ENCODE data around the gene NCK1.

The NCK1 gene

GRCh38 chr3:136910697-136911096, 48.7 kb downstream of the NCK1 start:
- no peak for DNase-seq

- DNase-seq, result no peak
Observed at GRCh38 chr3:136913168-136913567, 51.2 kb downstream of the NCK1 start.

GRCh38 chr3:136914739-136915138, 52.7 kb downstream of the NCK1 start:
- DNase-seq, result no peak

GRCh38 chr3:136916223-136916622, 54.2 kb downstream of the NCK1 start:
- DNase-seq, result no peak

- no peak for DNase-seq
Observed at GRCh38 chr3:136919799-136920580, 58.0 kb downstream of the NCK1 start.

- no peak for DNase-seq
Observed at GRCh38 chr3:136920904-136921611, 59.0 kb downstream of the NCK1 start.

GRCh38 chr3:136925425-136926190, 63.6 kb downstream of the NCK1 start:
- DNase-seq, result no peak

- DNase-seq, result no peak
Observed at GRCh38 chr3:136928240-136928639, 66.2 kb downstream of the NCK1 start.

- no peak for DNase-seq
Observed at GRCh38 chr3:136929977-136930670, 68.1 kb downstream of the NCK1 start.

- no peak for DNase-seq
Observed at GRCh38 chr3:136931606-136932005, 69.6 kb downstream of the NCK1 start.

- no peak for DNase-seq
Observed at GRCh38 chr3:136932523-136932922, 70.5 kb downstream of the NCK1 start.

GRCh38 chr3:136932978-136933772, 71.2 kb downstream of the NCK1 start:
- DNase-seq, result no peak

- no peak for DNase-seq
Observed at GRCh38 chr3:136937175-136937574, 75.2 kb downstream of the NCK1 start.

GRCh38 chr3:136937851-136938250, 75.8 kb downstream of the NCK1 start:
- DNase-seq, result no peak

GRCh38 chr3:136938334-136938733, 76.3 kb downstream of the NCK1 start:
- DNase-seq, result no peak

GRCh38 chr3:136939489-136939888, 77.5 kb downstream of the NCK1 start:
- no peak for DNase-seq

- no peak for DNase-seq
Observed at GRCh38 chr3:136942803-136943202, 80.8 kb downstream of the NCK1 start.

- no peak for DNase-seq
Observed at GRCh38 chr3:136943436-136943835, 81.4 kb downstream of the NCK1 start.

- DNase-seq, result no peak
Observed at GRCh38 chr3:136946978-136947377, 85.0 kb downstream of the NCK1 start.

GRCh38 chr3:136947477-136947876, 85.5 kb downstream of the NCK1 start:
- DNase-seq, result no peak

- no peak for DNase-seq
Observed at GRCh38 chr3:136949146-136949545, 87.1 kb downstream of the NCK1 start.

- no peak for DNase-seq
Observed at GRCh38 chr3:136949708-136950107, 87.7 kb downstream of the NCK1 start.
